NCI-H128 (cell line): ENCODE measurements around the gene HSPB9.

Experiments
- DNase-seq: peaks from one replicate; lab custom pipeline; 2025; ENCODE audit not compliant: unreplicated experiment; lab: John Stamatoyannopoulos, UW

HSPB9 gene, protein sequence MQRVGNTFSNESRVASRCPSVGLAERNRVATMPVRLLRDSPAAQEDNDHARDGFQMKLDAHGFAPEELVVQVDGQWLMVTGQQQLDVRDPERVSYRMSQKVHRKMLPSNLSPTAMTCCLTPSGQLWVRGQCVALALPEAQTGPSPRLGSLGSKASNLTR

GRCh38 chr17:42122371-42123303, at the start of gene HSPB9:
Gene HSPB9 (plus strand): TSS chr17:42122804. CDS start chr17:42122851, 47 bp downstream.
- peak; percentile 12 for DNase-seq

DNA sequence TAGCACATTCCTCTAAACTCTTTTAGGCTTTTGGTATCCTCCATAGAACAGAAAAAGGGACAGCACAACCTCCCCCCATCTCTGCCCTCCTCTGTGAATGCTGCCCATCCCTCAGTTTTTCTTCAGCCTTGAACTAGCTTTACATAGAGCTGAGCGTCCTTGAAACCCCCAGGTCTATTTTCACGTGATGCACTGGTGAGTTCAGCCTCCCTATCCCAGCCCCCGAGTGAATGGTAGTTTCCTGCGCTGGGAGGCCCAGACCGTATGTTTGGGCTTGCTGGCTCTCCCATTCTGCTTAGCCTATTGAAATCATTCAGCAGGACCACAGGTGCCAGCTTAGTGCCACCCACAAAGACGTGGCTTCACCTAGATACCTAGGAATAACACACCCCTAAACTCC, 46.8 kb upstream of the HSPB9 start:
- no peak for DNase-seq

GRCh38 chr17:42076797-42077559, 45.6 kb upstream of the HSPB9 start:
- DNase-seq: no peak

DNA sequence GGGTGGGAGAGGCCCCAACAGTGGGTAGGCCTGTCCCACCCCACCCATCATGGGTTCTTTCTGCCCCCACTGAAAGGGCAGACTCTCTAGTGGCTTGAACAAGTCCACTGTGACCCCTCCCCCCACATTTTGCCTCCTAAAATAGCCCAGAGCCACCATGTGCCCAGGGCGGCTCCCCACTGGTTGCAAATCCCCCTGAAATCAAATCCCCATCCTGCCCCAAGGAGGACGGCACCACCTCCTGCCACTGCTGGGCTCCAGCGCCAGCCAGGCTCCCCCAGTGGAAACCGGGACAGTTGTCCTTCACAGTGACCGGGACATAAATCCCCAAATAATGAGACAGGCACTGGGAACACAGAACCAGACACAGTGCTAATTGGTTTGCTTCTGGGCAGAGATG, 44.8 kb upstream of the HSPB9 start:
- DNase-seq: no peak

DNA sequence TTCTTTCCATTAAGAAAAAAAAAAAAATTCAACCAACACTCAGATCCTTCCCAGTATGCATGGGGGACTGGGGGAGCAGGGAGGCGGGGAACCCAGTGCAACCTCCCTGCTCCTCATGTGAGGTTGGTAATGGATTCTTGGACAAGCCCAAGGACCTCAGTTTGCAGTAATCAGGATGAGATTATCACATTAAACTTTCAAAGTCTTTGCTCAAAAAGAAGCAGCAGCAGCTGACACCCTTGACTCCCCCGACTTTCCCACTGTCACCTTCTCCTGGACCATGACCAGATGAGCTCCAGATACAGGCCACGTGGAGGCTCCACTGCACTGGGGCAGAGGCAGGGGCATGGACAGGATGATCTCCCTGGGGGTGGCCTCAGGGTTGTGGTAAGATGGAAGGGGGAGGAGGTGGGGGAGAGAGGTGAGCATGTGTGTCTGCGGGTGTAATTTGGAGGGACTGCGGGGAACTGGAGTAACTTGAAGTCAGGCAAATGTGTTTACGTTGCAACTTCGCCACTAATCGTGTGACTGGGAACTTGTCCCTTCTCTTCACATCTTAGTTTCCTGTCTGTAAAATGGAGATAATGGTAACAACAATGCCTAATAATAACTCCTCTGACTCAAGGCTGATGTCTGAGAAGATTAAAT, 44.1 kb upstream of the HSPB9 start:
- no peak for DNase-seq

GRCh38 chr17:42079541-42079940, 43.1 kb upstream of the HSPB9 start:
- no peak for DNase-seq

- no peak for DNase-seq
Measured at GRCh38 chr17:42081516-42082129, 41.0 kb upstream of the HSPB9 start.

- no peak for DNase-seq
Measured at GRCh38 chr17:42087042-42087701, 35.4 kb upstream of the HSPB9 start.

GRCh38 chr17:42087736-42088705, 34.6 kb upstream of the HSPB9 start:
- DNase-seq: no peak

GRCh38 chr17:42088736-42089135, 33.9 kb upstream of the HSPB9 start:
- no peak for DNase-seq

- no peak for DNase-seq
Measured at GRCh38 chr17:42090964-42091790, 31.4 kb upstream of the HSPB9 start.

DNA sequence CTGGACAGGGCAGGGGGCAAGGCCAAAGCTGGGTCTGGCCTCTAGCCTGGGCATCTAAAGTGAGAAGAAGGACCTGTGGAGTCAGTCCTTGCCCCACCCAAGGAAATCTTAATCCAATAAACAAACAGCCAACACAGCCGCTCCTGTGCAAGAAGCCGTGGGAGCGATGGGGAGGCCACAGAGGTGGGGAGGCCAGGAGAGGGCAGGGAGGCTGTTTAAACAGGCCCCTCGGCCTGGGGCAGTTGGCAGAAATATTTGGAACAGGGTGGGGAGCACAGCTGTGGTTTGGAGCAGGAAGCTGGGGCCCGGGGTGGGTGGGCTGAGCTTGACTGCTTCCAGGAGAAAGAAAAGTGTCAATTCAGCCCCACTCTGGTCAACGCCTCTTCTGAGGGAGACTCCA, 29.7 kb upstream of the HSPB9 start:
- no peak for DNase-seq

DNA sequence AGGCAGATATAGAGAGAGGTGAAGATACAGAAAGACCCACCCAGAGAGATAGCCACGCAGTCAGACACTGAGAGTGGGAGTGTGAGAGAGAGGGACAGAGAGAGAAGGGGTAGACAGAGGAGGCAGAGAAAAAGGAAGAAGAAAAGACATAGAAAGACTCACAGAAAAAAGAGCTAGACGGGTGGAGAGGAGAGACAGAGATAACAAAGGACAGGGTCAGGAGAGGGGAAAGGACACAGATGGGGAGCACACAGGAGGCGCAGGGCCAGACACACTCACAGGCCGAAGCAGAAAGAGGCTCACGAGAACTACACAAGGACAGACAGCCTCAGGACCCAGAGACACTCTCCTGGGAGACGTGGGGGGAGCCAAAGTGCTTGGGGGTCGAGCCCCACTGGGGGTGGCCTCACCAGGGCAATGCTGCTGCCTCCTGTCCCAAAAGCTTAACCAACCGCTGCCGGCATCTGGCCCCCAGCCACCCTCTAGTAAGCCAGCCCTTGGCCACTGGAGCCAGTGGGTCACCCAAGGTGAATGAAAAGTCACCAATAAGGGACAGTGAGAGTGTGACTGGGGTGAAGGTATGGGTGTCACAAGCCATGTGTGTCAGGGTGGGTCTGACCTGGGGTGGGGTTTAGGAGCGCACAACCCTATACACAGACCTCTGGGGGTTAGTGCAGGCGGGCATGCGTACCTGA, 28.1 kb upstream of the HSPB9 start:
- DNase-seq: no peak

DNA sequence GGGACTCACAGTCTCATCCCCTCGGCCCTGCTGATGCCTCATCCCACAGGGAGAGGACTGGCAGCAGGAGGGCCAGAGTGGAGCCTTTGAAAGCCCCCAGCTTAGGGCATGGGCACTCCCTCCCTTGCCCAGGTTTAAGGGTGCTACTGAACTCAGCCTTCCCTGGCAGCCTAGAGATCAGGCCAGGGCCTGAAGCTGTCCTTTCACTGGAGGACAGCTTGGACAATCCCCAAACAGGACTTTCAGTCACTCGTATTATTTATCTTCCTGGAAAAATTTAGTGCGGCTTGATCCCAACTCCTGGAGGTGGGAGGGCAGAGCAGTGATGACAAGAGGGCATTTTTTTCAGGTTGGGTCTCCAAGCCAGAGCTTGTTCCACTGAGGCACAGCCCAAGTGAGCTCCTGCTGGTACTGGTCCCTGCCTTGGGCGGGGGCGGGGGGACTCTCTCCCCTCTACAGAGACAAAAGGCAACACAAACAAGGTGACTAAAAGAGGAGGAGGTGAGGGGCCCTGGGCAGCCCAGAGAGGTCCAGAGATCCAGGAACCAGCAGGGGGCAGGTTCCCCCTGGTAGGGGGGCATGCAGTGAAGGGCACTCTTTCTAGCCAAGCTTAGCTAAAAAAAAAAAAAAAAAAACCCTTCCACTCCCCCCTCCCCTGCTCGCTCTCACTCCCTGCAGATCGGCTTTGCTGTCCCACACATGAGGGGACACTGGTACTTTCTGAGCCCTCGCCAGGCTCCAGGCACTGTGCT, 26.1 kb upstream of the HSPB9 start:
- no peak for DNase-seq

DNA sequence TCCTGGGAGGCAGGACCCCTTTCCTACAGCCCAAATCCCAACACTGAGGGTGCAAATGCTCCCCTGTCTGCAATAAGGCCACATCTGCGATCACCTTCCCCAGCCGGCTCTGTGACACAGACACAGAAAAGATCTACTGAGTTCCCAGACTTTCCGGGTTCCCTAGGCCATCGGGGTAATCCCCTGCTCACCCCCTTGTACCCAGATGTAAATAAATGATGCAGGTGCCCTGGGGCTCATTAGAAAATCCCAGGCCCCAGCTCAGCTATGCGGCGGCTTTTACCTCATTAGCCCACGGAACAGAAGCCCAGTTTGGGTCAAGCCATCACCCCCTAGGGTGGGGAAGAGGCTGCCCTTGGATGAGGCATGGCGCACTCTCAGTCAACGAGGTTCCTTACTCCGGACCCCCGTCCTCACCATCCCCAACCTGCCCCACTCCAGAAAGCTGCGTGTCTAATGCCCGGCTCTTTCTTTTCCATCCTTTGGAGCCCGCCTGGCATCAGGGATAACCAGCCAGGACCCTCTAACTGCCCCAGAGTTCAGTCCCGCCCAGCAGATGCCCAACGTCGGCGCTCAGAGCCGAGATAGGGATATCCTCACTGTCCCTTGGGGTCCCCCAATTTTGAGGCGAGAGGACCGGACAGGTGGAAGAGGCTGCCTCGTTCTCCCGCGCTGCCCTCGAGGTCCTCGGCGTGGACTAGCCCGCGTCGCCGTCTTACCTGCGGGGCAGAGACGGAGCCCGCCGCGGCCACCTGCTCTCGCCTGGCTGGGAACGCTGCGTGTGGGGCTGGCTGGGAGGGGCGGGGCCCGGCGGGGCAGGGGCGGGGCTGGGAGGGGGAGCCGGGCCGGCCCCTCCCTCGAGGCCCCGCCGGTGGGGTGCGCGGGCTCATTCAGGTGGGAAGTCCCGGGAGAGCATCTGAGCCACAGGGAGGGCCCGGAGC, 24.6 kb upstream of the HSPB9 start, which contains the start of gene ZNF385C:
ZNF385C (minus strand) TSS at position 783 of the 941 bp plus-strand sequence. CDS start 35,417 bp downstream, outside the sequence.
- DNase-seq: no peak
